Neural cell (in vitro differentiated cells): ENCODE measurements around the gene DGKI.

ENCODE experiments used
- EZH2 ChIP-seq: fragments of 200-600, 300-800 bp; shearing (Covaris generic), sonication (generic); IDR thresholded peaks from 2 replicates; pipeline ENCODE4 v1.6.1; 2014; ENCODE audit warnings: antibody characterized with exemption, low read length, borderline replicate concordance, mild to moderate bottlenecking; ENCODE audit not compliant: insufficient read depth, poor library complexity, severe bottlenecking
- POLR2AphosphoS5 ChIP-seq: IDR thresholded peaks from 2 replicates; pipeline ENCODE4 v1.6.1; 2012
- RAD21 ChIP-seq: fragments of 450-650 bp; conservative IDR thresholded peaks from 2 replicates; pipeline ENCODE4 v1.6.1; 2014; ENCODE audit warnings: antibody characterized with exemption, mild to moderate bottlenecking, moderate library complexity
- TF ChIP-seq, protein P1 (sequence below): fragments of 450-650 bp; IDR thresholded peaks from 2 replicates; pipeline ENCODE4 v1.5.1; 2014; ENCODE audit warnings: antibody characterized with exemption, mild to moderate bottlenecking, moderate library complexity; ENCODE audit not compliant: poor library complexity, severe bottlenecking
- TF ChIP-seq, protein P2 (sequence below): IDR thresholded peaks from 2 replicates; pipeline ENCODE4 v1.6.1; 2012; ENCODE audit warnings: borderline replicate concordance

- TF ChIP-seq POLR2AphosphoS5 (no peak), EZH2 (no peak), RAD21 (no peak)
- TF ChIP-seq, protein P1, sequence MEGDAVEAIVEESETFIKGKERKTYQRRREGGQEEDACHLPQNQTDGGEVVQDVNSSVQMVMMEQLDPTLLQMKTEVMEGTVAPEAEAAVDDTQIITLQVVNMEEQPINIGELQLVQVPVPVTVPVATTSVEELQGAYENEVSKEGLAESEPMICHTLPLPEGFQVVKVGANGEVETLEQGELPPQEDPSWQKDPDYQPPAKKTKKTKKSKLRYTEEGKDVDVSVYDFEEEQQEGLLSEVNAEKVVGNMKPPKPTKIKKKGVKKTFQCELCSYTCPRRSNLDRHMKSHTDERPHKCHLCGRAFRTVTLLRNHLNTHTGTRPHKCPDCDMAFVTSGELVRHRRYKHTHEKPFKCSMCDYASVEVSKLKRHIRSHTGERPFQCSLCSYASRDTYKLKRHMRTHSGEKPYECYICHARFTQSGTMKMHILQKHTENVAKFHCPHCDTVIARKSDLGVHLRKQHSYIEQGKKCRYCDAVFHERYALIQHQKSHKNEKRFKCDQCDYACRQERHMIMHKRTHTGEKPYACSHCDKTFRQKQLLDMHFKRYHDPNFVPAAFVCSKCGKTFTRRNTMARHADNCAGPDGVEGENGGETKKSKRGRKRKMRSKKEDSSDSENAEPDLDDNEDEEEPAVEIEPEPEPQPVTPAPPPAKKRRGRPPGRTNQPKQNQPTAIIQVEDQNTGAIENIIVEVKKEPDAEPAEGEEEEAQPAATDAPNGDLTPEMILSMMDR = no peak
- TF ChIP-seq, protein P2, sequence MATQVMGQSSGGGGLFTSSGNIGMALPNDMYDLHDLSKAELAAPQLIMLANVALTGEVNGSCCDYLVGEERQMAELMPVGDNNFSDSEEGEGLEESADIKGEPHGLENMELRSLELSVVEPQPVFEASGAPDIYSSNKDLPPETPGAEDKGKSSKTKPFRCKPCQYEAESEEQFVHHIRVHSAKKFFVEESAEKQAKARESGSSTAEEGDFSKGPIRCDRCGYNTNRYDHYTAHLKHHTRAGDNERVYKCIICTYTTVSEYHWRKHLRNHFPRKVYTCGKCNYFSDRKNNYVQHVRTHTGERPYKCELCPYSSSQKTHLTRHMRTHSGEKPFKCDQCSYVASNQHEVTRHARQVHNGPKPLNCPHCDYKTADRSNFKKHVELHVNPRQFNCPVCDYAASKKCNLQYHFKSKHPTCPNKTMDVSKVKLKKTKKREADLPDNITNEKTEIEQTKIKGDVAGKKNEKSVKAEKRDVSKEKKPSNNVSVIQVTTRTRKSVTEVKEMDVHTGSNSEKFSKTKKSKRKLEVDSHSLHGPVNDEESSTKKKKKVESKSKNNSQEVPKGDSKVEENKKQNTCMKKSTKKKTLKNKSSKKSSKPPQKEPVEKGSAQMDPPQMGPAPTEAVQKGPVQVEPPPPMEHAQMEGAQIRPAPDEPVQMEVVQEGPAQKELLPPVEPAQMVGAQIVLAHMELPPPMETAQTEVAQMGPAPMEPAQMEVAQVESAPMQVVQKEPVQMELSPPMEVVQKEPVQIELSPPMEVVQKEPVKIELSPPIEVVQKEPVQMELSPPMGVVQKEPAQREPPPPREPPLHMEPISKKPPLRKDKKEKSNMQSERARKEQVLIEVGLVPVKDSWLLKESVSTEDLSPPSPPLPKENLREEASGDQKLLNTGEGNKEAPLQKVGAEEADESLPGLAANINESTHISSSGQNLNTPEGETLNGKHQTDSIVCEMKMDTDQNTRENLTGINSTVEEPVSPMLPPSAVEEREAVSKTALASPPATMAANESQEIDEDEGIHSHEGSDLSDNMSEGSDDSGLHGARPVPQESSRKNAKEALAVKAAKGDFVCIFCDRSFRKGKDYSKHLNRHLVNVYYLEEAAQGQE = no peak
Observed at GRCh38 chr7:137441451-137441850, 405.3 kb downstream of the DGKI start.
